ENCODE data around the gene SYT9. TPM values are rescaled to one million over a fixed set of nuclear protein-coding genes. Genes with fewer than 3 reads are reported as not detected.

SYT9 gene
- total and polyA plus RNA-seq, 4 donors, result 0.05 to 5.4 (median 2.6) TPM

GRCh38 chr11:7457211-7457610 lies 205.5 kb downstream of the SYT9 start:
- Histone ChIP-seq H3K4me1 (ENCODE audit: control insufficient read depth in 4 of 4, insufficient read depth in 4 of 4, low read length in 3 of 4) (no peaks in the 10 kb centered on the region), H3K4me3 (ENCODE audit: low read depth in 1 of 3, low read length in 3 of 3) (no peak overlapping the region), H3K9me3 (ENCODE audit: control insufficient read depth in 4 of 4, low read length in 3 of 4) (no peaks in the 10 kb centered on the region), H3K36me3 (ENCODE audit: control insufficient read depth in 4 of 4, insufficient read depth in 3 of 4, low read depth in 1 of 4, low read length in 3 of 4) (peaks cover 0 to 5% (median 0%) of the 10 kb centered on the region in 4 donors), H3K9ac (ENCODE audit: low read depth in 1 of 2, low read length in 2 of 2) (no peak overlapping the region), H3K27me3 (ENCODE audit: control insufficient read depth in 4 of 4, insufficient read depth in 4 of 4, low read length in 3 of 4) (no peaks in the 10 kb centered on the region), H3K27ac (ENCODE audit: low read depth in 1 of 2, low read length in 2 of 2) (no peak overlapping the region)
- WGBS, result 94% methylated on average over 1 of the region's 1 CpG
- TF ChIP-seq EGR1 (IDR thresholded peaks at IDR 0.05; ENCODE audit: low read depth in 2 of 2) (no peak), GABPA (IDR thresholded peaks at IDR 0.05 in 1 of 2, conservative IDR thresholded peaks at IDR 0.05 in 1 of 2) (no peak), HNF4G (IDR thresholded peaks at IDR 0.05) (no peak), MAX (IDR thresholded peaks at IDR 0.05) (no peak)
- no peak for DNase-seq (ENCODE audit: low spot score)

- no peaks in the 10 kb centered on the region for H3K27me3 ChIP-seq (ENCODE audit: control insufficient read depth in 4 of 4, insufficient read depth in 4 of 4, low read length in 3 of 4)
Measured at GRCh38 chr11:7462706-7463105, 211.0 kb downstream of the SYT9 start.

DNA sequence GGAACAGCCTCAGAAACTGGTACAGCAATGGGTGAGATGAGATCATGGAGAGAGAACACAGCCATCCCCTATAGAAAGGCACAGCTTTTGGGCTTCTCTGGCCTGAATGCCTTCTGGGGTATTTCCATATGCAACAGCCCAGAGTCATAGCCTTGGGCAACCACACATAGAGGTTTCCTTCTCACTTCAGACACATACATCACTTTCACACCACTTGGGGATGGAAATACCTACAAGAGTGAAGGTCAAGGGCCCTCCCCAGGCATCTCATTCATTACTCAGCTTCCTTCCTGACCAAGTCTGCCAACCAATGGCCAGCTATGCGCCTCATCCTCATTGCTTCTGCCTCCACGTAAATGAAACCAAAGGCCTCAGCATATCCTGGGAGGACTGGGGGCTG lies 215.9 kb downstream of the SYT9 start:
- no peak for DNase-seq (ENCODE audit: low spot score)
- H3K4me3 ChIP-seq (ENCODE audit: low read depth in 1 of 3, low read length in 3 of 3), result no peak overlapping the region
- WGBS, result 93% methylated on average over 2 of the region's 2 CpGs
- H3K9ac ChIP-seq (ENCODE audit: low read depth in 1 of 2, low read length in 2 of 2), result no peak overlapping the region
- H3K27ac ChIP-seq (ENCODE audit: low read depth in 1 of 2, low read length in 2 of 2), result no peak overlapping the region
- TF ChIP-seq ZBTB33 (IDR thresholded peaks at IDR 0.05) (no peak), RAD21 (IDR thresholded peaks at IDR 0.05) (no peak), YY1 (IDR thresholded peaks at IDR 0.05) (no peak), MAX (IDR thresholded peaks at IDR 0.05) (no peak)
- no peaks in the 10 kb centered on the region for H3K9me3 ChIP-seq (ENCODE audit: control insufficient read depth in 4 of 4, low read length in 3 of 4)
- H3K27me3 ChIP-seq (ENCODE audit: control insufficient read depth in 4 of 4, insufficient read depth in 4 of 4, low read length in 3 of 4), result no peaks in the 10 kb centered on the region
- peaks cover 0 to 9% (median 3%) of the 10 kb centered on the region in 4 donors for H3K36me3 ChIP-seq (ENCODE audit: control insufficient read depth in 4 of 4, insufficient read depth in 3 of 4, low read depth in 1 of 4, low read length in 3 of 4)
- H3K4me1 ChIP-seq (ENCODE audit: control insufficient read depth in 4 of 4, insufficient read depth in 4 of 4, low read length in 3 of 4), result no peaks in the 10 kb centered on the region

More at GRCh38 chr11:7462706-7463105, 211.0 kb downstream of the SYT9 start:
- H3K9me3 ChIP-seq (ENCODE audit: control insufficient read depth in 4 of 4, low read length in 3 of 4), result no peaks in the 10 kb centered on the region
- H3K9ac ChIP-seq (ENCODE audit: low read depth in 1 of 2, low read length in 2 of 2), result no peak overlapping the region
- no peaks in the 10 kb centered on the region for H3K4me1 ChIP-seq (ENCODE audit: control insufficient read depth in 4 of 4, insufficient read depth in 4 of 4, low read length in 3 of 4)
- peaks cover 0 to 8% (median 2%) of the 10 kb centered on the region in 4 donors for H3K36me3 ChIP-seq (ENCODE audit: control insufficient read depth in 4 of 4, insufficient read depth in 3 of 4, low read depth in 1 of 4, low read length in 3 of 4)
- TF ChIP-seq ATF3 (IDR thresholded peaks at IDR 0.05), result no peak
- TF ChIP-seq FOXA1 (IDR thresholded peaks at IDR 0.05), result no peak
- no peak for TF ChIP-seq HNF4G (IDR thresholded peaks at IDR 0.05)
- no peak for TF ChIP-seq ZBTB33 (IDR thresholded peaks at IDR 0.05)
- TF ChIP-seq RXRA (IDR thresholded peaks at IDR 0.05), result no peak
- no peak for TF ChIP-seq TAF1 (conservative IDR thresholded peaks at IDR 0.05)
- 80% methylated on average over 1 of the region's 1 CpG for WGBS
- no peak for DNase-seq (ENCODE audit: low spot score)
- H3K27ac ChIP-seq (ENCODE audit: low read depth in 1 of 2, low read length in 2 of 2), result no peak overlapping the region
- H3K4me3 ChIP-seq (ENCODE audit: low read depth in 1 of 3, low read length in 3 of 3), result no peak overlapping the region

Measured in liver (tissue), 9 donors.